T-helper 2 cell treated with Interferon-gamma antibody and Interleukin-4, amounts not matched to agents 5 μg/mL and 100 μg/mL, for 36 hours (primary cell): Measurements from ENCODE around the gene KRTAP9-3.
"Not testable (repeated sequence)": the region's sequence is repeated elsewhere in the genome, so short reads cannot be mapped to it uniquely, and the experiment has no call there.

Source experiments
- DNase-seq: peaks from one replicate; pipeline ENCODE4 v3.0.0; 2021; ENCODE audit warnings: low spot score
- H3K27ac Mint-ChIP-seq: one replicate; pipeline ENCODE4 v1.8.0; 2021; ENCODE audit warnings: mild to moderate bottlenecking, mixed read lengths
- H3K27me3 Mint-ChIP-seq: one replicate; pipeline ENCODE4 v1.8.0; 2021; ENCODE audit warnings: low read depth, mixed read lengths
- H3K36me3 Mint-ChIP-seq: one replicate; pipeline ENCODE4 v1.8.0; 2021; ENCODE audit warnings: low read depth, mixed read lengths
- H3K4me1 Mint-ChIP-seq: one replicate; pipeline ENCODE4 v1.8.0; 2021; ENCODE audit warnings: low read depth, mixed read lengths
- H3K4me3 Mint-ChIP-seq: one replicate; pipeline ENCODE4 v1.8.0; 2022; ENCODE audit warnings: mild to moderate bottlenecking, moderate library complexity, mixed read lengths
- H3K9me3 Mint-ChIP-seq: one replicate; pipeline ENCODE4 v1.8.0; 2021; ENCODE audit warnings: mixed read lengths

Gene KRTAP9-3

DNA sequence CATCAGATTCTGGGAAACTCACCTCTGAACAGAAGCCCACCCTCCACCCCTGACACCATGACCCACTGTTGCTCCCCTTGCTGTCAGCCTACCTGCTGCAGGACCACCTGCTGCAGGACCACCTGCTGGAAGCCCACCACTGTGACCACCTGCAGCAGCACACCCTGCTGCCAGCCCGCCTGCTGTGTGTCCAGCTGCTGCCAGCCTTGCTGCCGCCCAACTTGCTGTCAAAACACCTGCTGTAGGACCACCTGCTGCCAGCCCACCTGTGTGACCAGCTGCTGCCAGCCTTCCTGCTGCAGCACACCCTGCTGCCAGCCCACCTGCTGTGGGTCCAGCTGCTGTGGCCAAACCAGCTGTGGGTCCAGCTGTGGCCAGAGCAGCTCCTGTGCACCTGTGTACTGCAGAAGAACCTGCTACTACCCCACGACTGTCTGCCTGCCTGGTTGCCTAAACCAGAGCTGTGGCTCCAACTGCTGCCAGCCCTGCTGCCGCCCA is 5.6 kb upstream of the KRTAP9-3 start, which contains the start of gene KRTAP9-2:
Gene KRTAP9-2, plus strand, starts transcription at position 51 of the 498 bp plus-strand sequence. Its CDS starts 7 bp downstream, at position 58.
- not testable (repeated sequence) for H3K4me3 Mint-ChIP-seq, H3K36me3 Mint-ChIP-seq, H3K4me1 Mint-ChIP-seq, H3K27ac Mint-ChIP-seq, H3K9me3 Mint-ChIP-seq, DNase-seq
- peaks cover 14% of the 10 kb centered on the region for H3K27me3 Mint-ChIP-seq

DNA sequence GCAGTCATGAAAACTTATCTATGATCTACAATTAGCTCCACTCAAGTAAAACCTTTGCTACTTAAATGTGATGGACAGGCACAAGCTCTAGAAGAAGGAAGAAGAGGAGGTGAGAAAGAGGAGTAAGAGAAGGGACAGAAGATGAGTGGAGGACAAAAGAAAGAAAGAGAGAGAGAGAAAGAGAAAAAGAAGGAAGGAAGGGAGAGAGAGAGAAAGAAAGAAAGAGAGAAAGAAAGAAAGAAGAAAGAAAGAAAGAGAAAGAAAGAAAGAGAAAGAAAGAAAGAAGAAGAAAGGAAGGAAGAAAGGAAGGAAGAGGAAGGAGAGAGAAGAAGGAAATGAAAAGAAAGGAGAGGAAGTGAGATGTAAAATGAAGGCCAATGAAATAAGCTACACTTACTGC is 2.2 kb upstream of the KRTAP9-3 start:
- DNase-seq, result no peak
- Mint-ChIP-seq H3K9me3 (no peaks in the 10 kb centered on the region), H3K4me3 (no peak overlapping the region), H3K27me3 (peaks cover 13% of the 10 kb centered on the region), H3K27ac (no peak overlapping the region), H3K36me3 (no peaks in the 10 kb centered on the region), H3K4me1 (no peaks in the 10 kb centered on the region)

- H3K9me3 Mint-ChIP-seq, result no peaks in the 10 kb centered on the region
- peaks cover 16% of the 10 kb centered on the region for H3K27me3 Mint-ChIP-seq
- H3K27ac Mint-ChIP-seq, result no peak overlapping the region
- H3K4me1 Mint-ChIP-seq, result no peaks in the 10 kb centered on the region
- H3K36me3 Mint-ChIP-seq, result no peaks in the 10 kb centered on the region
- no peak for DNase-seq
- no peak overlapping the region for H3K4me3 Mint-ChIP-seq
These were observed 518 bp upstream of the KRTAP9-3 start for GRCh38 chr17:41231731-41232130.

GRCh38 chr17:41237116-41237515 is 4.9 kb downstream of the KRTAP9-3 start:
- H3K9me3 Mint-ChIP-seq, DNase-seq, H3K4me3 Mint-ChIP-seq, H3K27me3 Mint-ChIP-seq, H3K27ac Mint-ChIP-seq, H3K36me3 Mint-ChIP-seq, H3K4me1 Mint-ChIP-seq: not testable (repeated sequence)

GRCh38 chr17:41237949-41238437 is 5.7 kb downstream of the KRTAP9-3 start, which contains the start of gene KRTAP9-8:
KRTAP9-8 (plus strand) TSS chr17:41237999; CDS start chr17:41238052, 53 bp downstream.
- not testable (repeated sequence) for H3K27ac Mint-ChIP-seq, H3K4me3 Mint-ChIP-seq, H3K4me1 Mint-ChIP-seq, H3K9me3 Mint-ChIP-seq, DNase-seq, H3K27me3 Mint-ChIP-seq, H3K36me3 Mint-ChIP-seq

GRCh38 chr17:41246995-41247787 is 14.9 kb downstream of the KRTAP9-3 start:
- not testable (repeated sequence) for H3K4me3 Mint-ChIP-seq, H3K27me3 Mint-ChIP-seq, H3K36me3 Mint-ChIP-seq, H3K4me1 Mint-ChIP-seq, H3K27ac Mint-ChIP-seq, DNase-seq, H3K9me3 Mint-ChIP-seq

GRCh38 chr17:41249637-41250240 is 17.5 kb downstream of the KRTAP9-3 start, which contains the start of gene KRTAP9-4:
KRTAP9-4 (plus strand) TSS chr17:41249687; CDS start chr17:41249721, 34 bp downstream.
- not testable (repeated sequence) for H3K4me3 Mint-ChIP-seq, DNase-seq, H3K36me3 Mint-ChIP-seq, H3K27ac Mint-ChIP-seq, H3K9me3 Mint-ChIP-seq, H3K4me1 Mint-ChIP-seq
- peaks cover 18% of the 10 kb centered on the region for H3K27me3 Mint-ChIP-seq

- Mint-ChIP-seq H3K4me3 (no peak overlapping the region), H3K9me3 (no peaks in the 10 kb centered on the region), H3K27me3 (peaks cover 22% of the 10 kb centered on the region), H3K4me1 (no peaks in the 10 kb centered on the region), H3K36me3 (no peaks in the 10 kb centered on the region), H3K27ac (no peak overlapping the region)
- no peak for DNase-seq
These were observed 19.0 kb downstream of the KRTAP9-3 start for GRCh38 chr17:41251261-41251660.

GRCh38 chr17:41254861-41255260 is 22.6 kb downstream of the KRTAP9-3 start:
- no peaks in the 10 kb centered on the region for H3K36me3 Mint-ChIP-seq
- no peaks in the 10 kb centered on the region for H3K9me3 Mint-ChIP-seq
- H3K27ac Mint-ChIP-seq, result no peak overlapping the region
- no peaks in the 10 kb centered on the region for H3K4me1 Mint-ChIP-seq
- H3K4me3 Mint-ChIP-seq, result no peak overlapping the region
- peaks cover 30% of the 10 kb centered on the region for H3K27me3 Mint-ChIP-seq
- DNase-seq, result no peak

DNA sequence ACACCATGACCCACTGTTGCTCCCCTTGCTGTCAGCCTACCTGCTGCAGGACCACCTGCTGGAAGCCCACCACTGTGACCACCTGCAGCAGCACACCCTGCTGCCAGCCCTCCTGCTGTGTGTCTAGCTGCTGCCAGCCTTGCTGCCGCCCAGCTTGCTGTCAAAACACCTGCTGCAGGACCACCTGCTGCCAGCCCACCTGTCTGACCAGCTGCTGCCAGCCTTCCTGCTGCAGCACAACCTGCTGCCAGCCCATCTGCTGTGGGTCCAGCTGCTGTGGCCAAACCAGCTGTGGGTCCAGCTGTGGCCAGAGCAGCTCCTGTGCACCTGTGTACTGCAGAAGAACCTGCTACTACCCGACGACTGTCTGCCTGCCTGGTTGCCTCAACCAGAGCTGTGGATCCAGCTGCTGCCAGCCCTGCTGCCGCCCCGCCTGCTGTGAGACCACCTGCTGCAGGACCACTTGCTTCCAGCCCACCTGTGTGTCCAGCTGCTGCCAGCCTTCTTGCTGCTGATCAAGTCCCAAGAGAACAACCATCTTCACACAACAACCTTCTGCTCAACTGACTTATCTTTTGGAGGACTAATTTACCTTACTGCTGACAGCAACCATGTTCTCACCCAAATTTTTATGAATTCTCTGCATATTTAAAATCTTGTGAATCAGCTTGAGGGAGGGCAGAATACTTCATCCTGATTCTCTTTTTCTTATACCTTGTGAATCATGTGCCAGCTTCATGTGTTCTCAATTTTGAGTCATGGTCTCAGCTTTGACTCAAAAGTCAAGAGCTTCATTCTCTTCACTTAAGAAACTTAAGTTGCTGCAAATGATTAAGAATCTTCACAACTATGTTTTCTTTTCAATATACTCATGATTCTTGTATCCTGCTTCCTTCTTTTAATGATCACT is 23.4 kb downstream of the KRTAP9-3 start, which contains the start of gene KRTAP9-9:
Gene KRTAP9-9, plus strand, starts transcription at position 4 of the 910 bp plus-strand sequence.
- not testable (repeated sequence) for H3K36me3 Mint-ChIP-seq, H3K4me3 Mint-ChIP-seq, H3K9me3 Mint-ChIP-seq, H3K4me1 Mint-ChIP-seq, DNase-seq, H3K27ac Mint-ChIP-seq
- H3K27me3 Mint-ChIP-seq, result peaks cover 34% of the 10 kb centered on the region

- Mint-ChIP-seq H3K9me3 (no peaks in the 10 kb centered on the region), H3K27ac (no peak overlapping the region), H3K36me3 (no peaks in the 10 kb centered on the region), H3K27me3 (peaks cover 40% of the 10 kb centered on the region), H3K4me1 (no peaks in the 10 kb centered on the region), H3K4me3 (no peak overlapping the region)
- no peak for DNase-seq
These were observed 24.0 kb downstream of the KRTAP9-3 start for GRCh38 chr17:41256291-41256685.

DNA sequence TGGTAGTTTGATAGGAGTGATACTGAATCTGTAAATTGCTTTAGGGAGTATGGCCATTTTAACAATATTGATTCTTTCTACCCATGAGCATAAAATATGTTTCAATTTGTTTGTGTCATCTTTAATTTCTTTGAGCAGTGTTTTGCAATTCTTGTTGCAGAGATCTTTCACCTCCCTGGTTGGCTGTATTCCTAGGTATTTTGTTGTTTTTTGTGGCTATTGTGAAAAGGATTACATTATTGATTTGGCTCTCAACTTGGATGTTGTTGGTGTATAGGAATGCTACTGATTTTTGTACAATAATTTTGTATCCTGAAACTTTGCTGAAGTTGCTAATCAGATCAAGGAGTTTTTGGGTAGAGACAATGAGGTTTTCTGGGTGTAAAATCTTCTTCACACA is 26.2 kb downstream of the KRTAP9-3 start:
- H3K36me3 Mint-ChIP-seq, result no peaks in the 10 kb centered on the region
- H3K27ac Mint-ChIP-seq, result no peak overlapping the region
- H3K4me1 Mint-ChIP-seq, result no peaks in the 10 kb centered on the region
- no peaks in the 10 kb centered on the region for H3K9me3 Mint-ChIP-seq
- H3K27me3 Mint-ChIP-seq, result peaks cover 36% of the 10 kb centered on the region
- H3K4me3 Mint-ChIP-seq, result no peak overlapping the region
- DNase-seq, result no peak

DNA sequence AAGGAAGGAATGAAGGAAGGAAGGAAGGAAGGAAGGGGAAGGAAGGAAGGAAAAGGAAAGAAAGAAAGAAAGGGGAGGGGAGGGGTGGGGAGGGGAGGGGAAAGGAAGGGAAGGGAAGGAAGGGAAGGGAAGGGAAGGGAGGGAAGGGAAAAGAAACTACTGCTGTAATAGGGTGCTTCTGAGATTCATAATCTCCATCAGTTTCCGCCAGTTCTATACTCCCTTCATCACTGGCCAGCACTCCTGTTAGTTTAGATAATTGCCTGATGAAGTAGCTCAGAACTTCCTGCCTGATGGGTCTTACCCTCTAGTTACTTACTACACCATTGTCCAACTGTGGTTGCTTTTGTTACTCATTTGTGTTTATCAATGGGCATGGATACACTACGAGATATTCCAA is 31.0 kb downstream of the KRTAP9-3 start:
- no peaks in the 10 kb centered on the region for H3K4me1 Mint-ChIP-seq
- H3K9me3 Mint-ChIP-seq, result no peaks in the 10 kb centered on the region
- no peak overlapping the region for H3K4me3 Mint-ChIP-seq
- peaks cover 31% of the 10 kb centered on the region for H3K27me3 Mint-ChIP-seq
- H3K36me3 Mint-ChIP-seq, result no peaks in the 10 kb centered on the region
- H3K27ac Mint-ChIP-seq, result no peak overlapping the region
- no peak for DNase-seq
